Liver (tissue), 9 donors: ENCODE measurements around the gene TNNI3K. TPM values are rescaled to one million over a fixed set of nuclear protein-coding genes. Genes with fewer than 3 reads are reported as not detected.
A peak's percentile ranks its signal among the peaks of the same experiment; 100 is the strongest.

Experiments
- DNase-seq: peaks from one replicate; pipeline ENCODE4 v3.0.0-alpha.2; 2017; ENCODE audit warnings: low spot score
- H3K27ac ChIP-seq, 2 donors: one replicate each; pipeline ENCODE4 v1.7.0; 2013; ENCODE audit warnings: inconsistent platforms in 2 of 2, low read length in 2 of 2, control low read depth in 1 of 2, low read depth in 1 of 2, mild to moderate bottlenecking in 1 of 2
- H3K27me3 ChIP-seq, 4 donors: one replicate each; pipeline versions ENCODE4 v1.6.1 to v1.7.0; 2013; ENCODE audit warnings: low read length in 3 of 4, inconsistent platforms in 1 of 4, mild to moderate bottlenecking in 1 of 4, moderate library complexity in 1 of 4; ENCODE audit not compliant: control insufficient read depth in 4 of 4, insufficient read depth in 4 of 4
- H3K36me3 ChIP-seq, 4 donors: one replicate each; pipeline versions ENCODE4 v1.6.1 to v1.7.0; 2013; ENCODE audit warnings: low read length in 3 of 4, mild to moderate bottlenecking in 3 of 4, low read depth in 1 of 4, moderate library complexity in 1 of 4; ENCODE audit not compliant: control insufficient read depth in 4 of 4, insufficient read depth in 3 of 4
- H3K4me1 ChIP-seq, 4 donors: one replicate each; pipeline versions ENCODE4 v1.6.1 to v1.7.0; 2013; ENCODE audit warnings: low read length in 3 of 4, mild to moderate bottlenecking in 3 of 4, moderate library complexity in 1 of 4; ENCODE audit not compliant: control insufficient read depth in 4 of 4, insufficient read depth in 4 of 4
- H3K4me3 ChIP-seq, 3 donors: one replicate each; pipeline versions ENCODE4 v1.6.1 to v1.7.0; 2013; ENCODE audit warnings: low read length in 3 of 3, control low read depth in 1 of 3, low read depth in 1 of 3, mild to moderate bottlenecking in 1 of 3
- H3K9ac ChIP-seq, 2 donors: one replicate each; pipeline ENCODE4 v1.7.0; 2013; ENCODE audit warnings: low read length in 2 of 2, mild to moderate bottlenecking in 2 of 2, moderate library complexity in 2 of 2, control low read depth in 1 of 2, low read depth in 1 of 2
- H3K9me3 ChIP-seq, 4 donors: one replicate each; pipeline versions ENCODE4 v1.6.1 to v1.7.0; 2013; ENCODE audit warnings: low read length in 3 of 4; ENCODE audit not compliant: control insufficient read depth in 4 of 4
- ATF3 ChIP-seq: IDR thresholded peaks from 2 replicates; pipeline ENCODE4 v1.6.1; 2016; ENCODE audit warnings: antibody characterized with exemption
- CTCF ChIP-seq: fragments of 150-350 bp; IDR thresholded peaks from 2 replicates; pipeline ENCODE4 v1.5.1; 2017; ENCODE audit warnings: improper control_type of control experiment, low read depth, low read length; ENCODE audit not compliant: missing input control
- EGR1 ChIP-seq, 2 donors: IDR thresholded peaks; 2 replicates each; pipeline ENCODE4 v1.6.1; 2016 to 2018; ENCODE audit warnings: antibody characterized with exemption in 2 of 2, low read depth in 2 of 2
- FOXA1 ChIP-seq: IDR thresholded peaks from 2 replicates; pipeline ENCODE4 v1.6.1; 2016; ENCODE audit warnings: antibody characterized with exemption
- FOXA2 ChIP-seq: IDR thresholded peaks from 2 replicates; pipeline ENCODE4 v1.6.1; 2016; ENCODE audit warnings: antibody characterized with exemption
- GABPA ChIP-seq, 2 donors: IDR thresholded peaks in 1 of 2; conservative IDR thresholded peaks in 1 of 2; 2 replicates each; pipeline ENCODE4 v1.6.1; 2016; ENCODE audit warnings: antibody characterized with exemption in 2 of 2, mild to moderate bottlenecking in 1 of 2, moderate library complexity in 1 of 2
- HNF4A ChIP-seq, 2 donors: conservative IDR thresholded peaks; 2 replicates each; pipeline ENCODE4 v1.6.1; 2016; ENCODE audit warnings: antibody characterized with exemption in 2 of 2, mild to moderate bottlenecking in 2 of 2
- JUND ChIP-seq, 2 donors: IDR thresholded peaks; 2 replicates each; pipeline ENCODE4 v1.6.1; 2016; ENCODE audit warnings: antibody characterized with exemption in 2 of 2
- MAX ChIP-seq: IDR thresholded peaks from 2 replicates; pipeline ENCODE4 v1.6.1; 2016; ENCODE audit warnings: antibody characterized with exemption
- NR2F2 ChIP-seq: IDR thresholded peaks from 2 replicates; pipeline ENCODE4 v1.6.1; 2016; ENCODE audit warnings: antibody characterized with exemption
- REST ChIP-seq: IDR thresholded peaks from 2 replicates; pipeline ENCODE4 v1.6.1; 2016; ENCODE audit warnings: antibody characterized with exemption, mild to moderate bottlenecking
- RXRA ChIP-seq, 2 donors: IDR thresholded peaks; 2 replicates each; pipeline ENCODE4 v1.6.1; 2017 to 2018; ENCODE audit warnings: antibody characterized with exemption in 2 of 2, mild to moderate bottlenecking in 1 of 2
- SP1 ChIP-seq: IDR thresholded peaks from 2 replicates; pipeline ENCODE4 v1.6.1; 2018; ENCODE audit warnings: antibody characterized with exemption, mild to moderate bottlenecking
- TAF1 ChIP-seq: conservative IDR thresholded peaks from 2 replicates; pipeline ENCODE4 v1.6.1; 2016; ENCODE audit warnings: antibody characterized with exemption, mild to moderate bottlenecking
- YY1 ChIP-seq: IDR thresholded peaks from 2 replicates; pipeline ENCODE4 v1.6.1; 2016; ENCODE audit warnings: antibody characterized with exemption, mild to moderate bottlenecking
- ZBTB33 ChIP-seq: IDR thresholded peaks from 2 replicates; pipeline ENCODE4 v1.6.1; 2016; ENCODE audit warnings: antibody characterized with exemption
- WGBS: extraction: QIAGEN DNeasy Blood & Tissue Kit; methylation state at CpG from one replicate; pipeline ENCODE4 v1.1.7; 2013; 5-methylcytosine and 5-hydroxymethylcytosine counted together
- polyA plus RNA-seq, 2 donors: library from polyadenylated mRNA; stranded (reverse) in 1 of 2; unstranded in 1 of 2; fragments of 200-250 nt in 1 of 2; fragments of >200 nt in 1 of 2; fragmentation: Nextera tagmentation in 1 of 2; extraction: Ambion mirVana in 1 of 2; gene quantifications; one replicate each; pipeline versions ENCODE4 v1.2.1 to v1.2.3, GENCODE V29; 2013 to 2015
- total RNA-seq, 2 donors: library from RNA; depleted of rRNA; stranded (reverse); fragments of >200 nt; gene quantifications; one replicate each; pipeline ENCODE4 v1.2.3, GENCODE V29; 2014
- donor health status: healthy.
- donor health status: healthy.
- donor health status: healthy.
- donor health status: healthy.
- donor health status: healthy.

Gene TNNI3K
- total and polyA plus RNA-seq, 4 donors = 0.09 to 0.10 TPM; not detected in 2

- Histone ChIP-seq H3K36me3 (no peaks in the 10 kb centered on the region), H3K9ac (no peak overlapping the region), H3K4me1 (peaks cover 3 to 19% (median 17%) of the 10 kb centered on the region in 4 donors), H3K9me3 (no peaks in the 10 kb centered on the region), H3K27me3 (no peaks in the 10 kb centered on the region), H3K27ac (no peak overlapping the region), H3K4me3 (no peak overlapping the region)
- DNase-seq = no peak
- TF ChIP-seq TAF1 = no peak
- TF ChIP-seq FOXA1 = no peak
- TF ChIP-seq ZBTB33 = no peak
- TF ChIP-seq RXRA (IDR thresholded peaks at IDR 0.05) = no peak
- TF ChIP-seq NR2F2 = no peak
- TF ChIP-seq FOXA2 = no peak
- TF ChIP-seq ATF3 = no peak
- TF ChIP-seq HNF4A (conservative IDR thresholded peaks at IDR 0.05) = no peak
- TF ChIP-seq YY1 = no peak
- no peak for TF ChIP-seq JUND (IDR thresholded peaks at IDR 0.05)
- 94% methylated on average over 2 of the region's 2 CpGs for WGBS
Measured at GRCh38 chr1:74591949-74592348, 356.8 kb downstream of the TNNI3K start.

- 41% methylated on average over 5 of the region's 5 CpGs for WGBS
- TF ChIP-seq NR2F2 (no peak), GABPA (IDR thresholded peaks at IDR 0.05 in 1 of 2, conservative IDR thresholded peaks at IDR 0.05 in 1 of 2) (no peak), ATF3 (no peak), SP1 (no peak), ZBTB33 (no peak), REST (peak; percentile 44), MAX (no peak), EGR1 (IDR thresholded peaks at IDR 0.05; ENCODE audit: low read depth in 2 of 2) (no peak), YY1 (peak; percentile 52), CTCF (no peak), HNF4A (conservative IDR thresholded peaks at IDR 0.05) (peak in 1 of 2 donors; percentile 51), FOXA2 (no peak), FOXA1 (no peak), TAF1 (no peak), RXRA (IDR thresholded peaks at IDR 0.05) (peak in 1 of 2 donors; percentile 53)
- Histone ChIP-seq H3K4me3 (no peak overlapping the region), H3K27ac (no peak overlapping the region), H3K4me1 (peaks cover 3 to 16% (median 14%) of the 10 kb centered on the region in 4 donors), H3K36me3 (no peaks in the 10 kb centered on the region), H3K9ac (no peak overlapping the region), H3K27me3 (no peaks in the 10 kb centered on the region), H3K9me3 (no peaks in the 10 kb centered on the region)
- no peak for DNase-seq
Measured at GRCh38 chr1:74592580-74593355, 357.6 kb downstream of the TNNI3K start.
